Activated B cell treated with CpG ODN at 0.5 μM for 24 hours (primary cell): ENCODE measurements around the gene ERGIC1. TPM values are rescaled to one million over a fixed set of nuclear protein-coding genes. Genes with fewer than 3 reads are reported as not detected.
A peak's percentile ranks its signal among the peaks of the same experiment; 100 is the strongest.

Experiments
- ATAC-seq: fragments of 200-7000 bp; cut with Tn5 transposase; one replicate; pipeline ENCODE4 v1.10.0; 2021; ENCODE audit warnings: low read depth, mild to moderate bottlenecking, moderate library complexity
- CTCF ChIA-PET: fragments of 350-600 bp; sonication (Branson Sonifier 250); formaldehyde crosslinking; loops from one replicate; lab custom pipeline; 2021; ENCODE audit warnings: antibody characterized with exemption; lab: Charles Lee
- POLR2A ChIA-PET: fragments of 350-600 bp; sonication (Branson Sonifier 250); formaldehyde crosslinking; loops from one replicate; lab custom pipeline; 2021; ENCODE audit warnings: antibody characterized with exemption; lab: Charles Lee
- DNase-seq: peaks from one replicate; pipeline ENCODE4 v3.0.0; 2022
- H3K27ac Mint-ChIP-seq: one replicate; pipeline ENCODE4 v1.8.0; 2020; ENCODE audit warnings: mixed read lengths
- H3K27me3 Mint-ChIP-seq: one replicate; pipeline ENCODE4 v1.8.0; 2021; ENCODE audit warnings: mixed read lengths
- H3K36me3 Mint-ChIP-seq: one replicate; pipeline ENCODE4 v1.8.0; 2021; ENCODE audit warnings: low read depth, mixed read lengths
- H3K4me1 Mint-ChIP-seq: one replicate; pipeline ENCODE4 v1.8.0; 2021; ENCODE audit warnings: mixed read lengths
- H3K4me3 Mint-ChIP-seq: one replicate; pipeline ENCODE4 v1.8.0; 2020; ENCODE audit warnings: mild to moderate bottlenecking, mixed read lengths
- H3K9me3 Mint-ChIP-seq: one replicate; pipeline ENCODE4 v1.8.0; 2020; ENCODE audit warnings: mixed read lengths
- intact Hi-C: fragments of 100-400 bp; cut with micrococcal nuclease; formaldehyde crosslinking; loops from one replicate; pipeline ENCODE4 v1.15.1; 2024
- total RNA-seq: library from RNA; stranded (reverse); gene quantifications from 2 replicates; pipeline ENCODE4 v1.2.3, GENCODE V29; 2022
- TF ChIP-seq, protein P1 (sequence below): fragments of 200-600 bp; IDR thresholded peaks from one replicate; pipeline ENCODE4 v1.8.0; 2022; ENCODE audit warnings: antibody characterized with exemption, mild to moderate bottlenecking

The ERGIC1 gene
- total RNA-seq, 1 donor from 2014 or later = 72.5 TPM

DNA sequence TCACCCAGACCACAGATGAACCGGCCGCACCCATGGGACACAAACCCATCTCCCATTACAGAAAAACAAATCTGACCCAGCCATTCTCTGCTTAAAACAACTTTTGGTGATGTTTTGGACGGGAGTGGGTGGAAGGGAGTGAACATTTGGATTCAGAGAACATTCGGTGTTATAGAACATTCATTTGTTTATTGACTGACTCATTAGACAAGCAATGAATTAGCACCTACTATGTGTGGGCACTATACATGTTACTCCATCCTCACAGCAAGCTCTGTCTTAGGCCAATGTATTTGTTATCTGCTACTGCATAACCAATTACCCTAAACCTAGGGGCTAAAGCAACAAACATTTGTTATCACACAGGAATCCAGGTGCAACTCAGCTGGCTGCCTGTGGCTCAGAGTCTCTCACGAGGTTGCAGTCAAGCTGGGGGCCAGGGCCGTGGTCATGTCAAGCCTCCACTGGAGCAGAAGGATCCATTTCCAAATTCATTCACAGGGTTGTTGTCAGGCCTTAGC, 5.1 kb upstream of the ERGIC1 start:
- peaks cover 13% of the 10 kb centered on the region for H3K9me3 Mint-ChIP-seq
- no peak overlapping the region for H3K27ac Mint-ChIP-seq
- peaks cover 2% of the 10 kb centered on the region for H3K36me3 Mint-ChIP-seq
- H3K4me1 Mint-ChIP-seq = peaks cover 11% of the 10 kb centered on the region
- H3K27me3 Mint-ChIP-seq = no peaks in the 10 kb centered on the region
- ChIA-PET POLR2A (interaction anchor here (1.0 to 1.5 kb wide), 2 partner anchors 21 kb away, joined by 3 to 7 read pairs; no protein-coding TSS in a partner anchor), CTCF (no interaction called here)
- DNase-seq = no peak
- no peak for ATAC-seq
- no peak overlapping the region for H3K4me3 Mint-ChIP-seq
- TF ChIP-seq, protein P1, sequence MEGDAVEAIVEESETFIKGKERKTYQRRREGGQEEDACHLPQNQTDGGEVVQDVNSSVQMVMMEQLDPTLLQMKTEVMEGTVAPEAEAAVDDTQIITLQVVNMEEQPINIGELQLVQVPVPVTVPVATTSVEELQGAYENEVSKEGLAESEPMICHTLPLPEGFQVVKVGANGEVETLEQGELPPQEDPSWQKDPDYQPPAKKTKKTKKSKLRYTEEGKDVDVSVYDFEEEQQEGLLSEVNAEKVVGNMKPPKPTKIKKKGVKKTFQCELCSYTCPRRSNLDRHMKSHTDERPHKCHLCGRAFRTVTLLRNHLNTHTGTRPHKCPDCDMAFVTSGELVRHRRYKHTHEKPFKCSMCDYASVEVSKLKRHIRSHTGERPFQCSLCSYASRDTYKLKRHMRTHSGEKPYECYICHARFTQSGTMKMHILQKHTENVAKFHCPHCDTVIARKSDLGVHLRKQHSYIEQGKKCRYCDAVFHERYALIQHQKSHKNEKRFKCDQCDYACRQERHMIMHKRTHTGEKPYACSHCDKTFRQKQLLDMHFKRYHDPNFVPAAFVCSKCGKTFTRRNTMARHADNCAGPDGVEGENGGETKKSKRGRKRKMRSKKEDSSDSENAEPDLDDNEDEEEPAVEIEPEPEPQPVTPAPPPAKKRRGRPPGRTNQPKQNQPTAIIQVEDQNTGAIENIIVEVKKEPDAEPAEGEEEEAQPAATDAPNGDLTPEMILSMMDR = no peak
- intact Hi-C loops = no loop called here

- Mint-ChIP-seq H3K4me1 (peaks cover 16% of the 10 kb centered on the region), H3K27ac (no peak overlapping the region), H3K9me3 (peaks cover 12% of the 10 kb centered on the region), H3K4me3 (no peak overlapping the region), H3K27me3 (no peaks in the 10 kb centered on the region), H3K36me3 (peaks cover 2% of the 10 kb centered on the region)
- intact Hi-C loops = loop anchor here (10.0 kb wide), 1 partner anchor 826 kb away; the partner anchor contains the start of gene FBXW11
- TF ChIP-seq, protein P1 = no peak
- DNase-seq = no peak
- ChIA-PET CTCF (interaction anchor here (1.3 kb wide), 1 partner anchor 60 kb away, joined by 4 read pairs; no protein-coding TSS in a partner anchor), POLR2A (interaction anchor here (1.0 to 1.5 kb wide), 2 partner anchors 19 to 23 kb away, joined by 3 to 7 read pairs; no protein-coding TSS in a partner anchor)
- ATAC-seq = no peak
Observed at GRCh38 chr5:172830275-172830799, 3.7 kb upstream of the ERGIC1 start.

DNA sequence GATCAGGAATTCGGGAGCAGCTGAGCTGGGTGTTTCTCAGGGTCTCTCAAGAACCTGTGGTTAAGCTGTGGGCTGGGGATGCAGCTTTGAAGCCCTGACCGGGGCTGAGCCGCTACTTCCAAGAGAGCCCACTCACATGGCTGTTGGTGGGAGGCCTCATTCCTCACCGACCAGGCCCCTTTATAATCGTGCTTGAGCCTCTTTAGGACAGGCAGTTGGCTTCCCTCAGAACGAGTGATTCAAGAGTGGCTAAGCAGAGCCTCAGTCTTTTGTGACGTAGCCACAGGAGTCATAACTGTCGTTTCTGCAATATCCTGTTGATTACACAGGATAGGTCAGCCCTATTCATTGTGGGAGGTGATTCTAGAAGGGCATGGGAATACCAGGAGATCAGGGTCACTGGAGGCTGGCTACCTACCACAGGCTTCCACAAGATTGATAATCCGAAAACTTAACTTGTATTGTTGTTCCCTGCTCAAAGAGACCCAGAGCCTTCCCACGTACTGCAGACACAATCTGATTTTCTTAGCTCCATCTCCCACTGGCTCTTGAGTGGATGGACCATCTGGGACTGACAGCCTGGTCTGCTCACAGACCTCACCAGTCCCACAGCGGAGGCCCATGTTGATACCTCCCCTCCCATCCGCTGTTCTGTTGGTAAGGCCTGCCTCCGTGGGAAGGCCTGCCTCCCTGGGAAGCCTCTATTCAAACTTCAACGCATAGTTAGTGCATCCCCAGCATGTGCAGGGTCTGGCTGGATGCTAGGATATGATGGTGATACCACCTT, 3.0 kb upstream of the ERGIC1 start:
- H3K4me3 Mint-ChIP-seq = no peak overlapping the region
- DNase-seq (no peak), ATAC-seq (no peak)
- intact Hi-C loops = loop anchor here (10.0 kb wide), 1 partner anchor 826 kb away; the partner anchor contains the start of gene FBXW11
- peaks cover 2% of the 10 kb centered on the region for H3K36me3 Mint-ChIP-seq
- TF ChIP-seq, protein P1 = no peak
- H3K9me3 Mint-ChIP-seq = peaks cover 4% of the 10 kb centered on the region
- no peak overlapping the region for H3K27ac Mint-ChIP-seq
- no peaks in the 10 kb centered on the region for H3K27me3 Mint-ChIP-seq
- ChIA-PET CTCF (interaction anchor here (0.6 to 1.3 kb wide), 4 partner anchors 52 to 163 kb away, joined by 3 to 4 read pairs (median 4); no protein-coding TSS in a partner anchor), POLR2A (interaction anchor here (1.5 to 8.9 kb wide), 2 partner anchors 53 to 59 kb away, joined by 9 to 128 read pairs; partner anchors contain the start of gene DUSP1)
- H3K4me1 Mint-ChIP-seq = peaks cover 23% of the 10 kb centered on the region

DNA sequence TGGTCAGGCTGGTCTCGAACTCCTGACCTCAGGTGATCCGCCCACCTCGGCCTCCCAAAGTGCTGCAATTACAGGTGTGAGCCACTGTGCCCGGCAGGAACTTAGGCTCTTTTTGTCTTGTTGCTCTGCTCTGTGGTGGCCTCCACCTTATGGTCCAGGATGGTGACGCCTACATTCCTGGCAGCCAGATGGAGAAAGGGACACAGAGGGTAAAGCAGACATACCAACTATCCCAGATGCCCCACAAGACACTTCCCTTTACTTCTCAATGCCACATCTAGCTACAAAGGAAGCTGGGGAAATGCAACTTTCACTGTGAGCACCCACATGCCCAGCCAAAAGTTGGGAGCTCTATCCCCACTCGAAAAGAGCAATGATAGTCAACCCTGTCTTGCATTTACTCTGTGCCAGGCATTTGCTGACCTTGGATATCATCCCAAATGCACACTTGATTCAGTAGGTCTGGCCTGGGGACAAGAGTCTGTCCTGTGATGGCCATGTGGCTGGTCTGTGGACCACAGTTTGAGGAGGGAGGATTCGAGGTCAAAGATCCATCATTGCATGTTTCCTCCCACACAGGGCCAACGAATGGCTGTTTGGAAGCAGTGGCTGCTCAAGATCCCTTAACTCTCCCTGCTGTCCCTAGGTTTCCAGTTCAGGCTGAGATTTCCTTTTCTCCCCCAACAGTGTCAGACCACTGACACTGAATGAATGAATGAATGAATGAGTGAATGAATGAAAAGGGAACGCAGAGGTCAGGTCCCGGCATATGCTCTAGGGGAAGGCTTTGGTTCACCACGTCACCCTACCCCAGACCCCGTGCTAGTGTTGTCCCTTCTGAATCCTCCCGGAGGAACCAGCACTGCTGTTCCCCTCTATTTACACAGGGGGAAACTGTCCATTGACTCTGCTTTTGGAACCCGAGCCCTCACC, 1.4 kb upstream of the ERGIC1 start:
- intact Hi-C loops = loop anchor here (1.0 to 10.0 kb wide), 2 partner anchors 25 to 828 kb away; partner anchors contain the start of gene FBXW11
- H3K27ac Mint-ChIP-seq = peak overlapping the region; percentile 88

More for the DNA sequence above, 1.4 kb upstream of the ERGIC1 start:
- CTCF ChIA-PET = interaction anchor here (1.3 kb wide), 1 partner anchor 60 kb away, joined by 3 read pairs; no protein-coding TSS in a partner anchor
- no peak for ATAC-seq
- H3K4me1 Mint-ChIP-seq = peaks cover 39% of the 10 kb centered on the region
- peaks cover 2% of the 10 kb centered on the region for H3K36me3 Mint-ChIP-seq
- H3K27me3 Mint-ChIP-seq = no peaks in the 10 kb centered on the region
- no peaks in the 10 kb centered on the region for H3K9me3 Mint-ChIP-seq
- peak overlapping the region; percentile 87 for H3K4me3 Mint-ChIP-seq
- POLR2A ChIA-PET = interaction anchor here (0.6 to 8.9 kb wide), 7 partner anchors 17 to 784 kb away, joined by 3 to 128 read pairs (median 9); partner anchors contain the start of genes BOD1 and DUSP1
- TF ChIP-seq, protein P1 = no peak
- no peak for DNase-seq
